Measurements from ENCODE around the gene NT5C3B. TPM values are rescaled to one million over a fixed set of nuclear protein-coding genes. Genes with fewer than 3 reads are reported as not detected.
"Not testable (repeated sequence)": the region's sequence is repeated elsewhere in the genome, so short reads cannot be mapped to it uniquely, and the experiment has no call there.

Gene NT5C3B
- total RNA-seq, 1 experiment from 2014 or later, result 118 TPM

GRCh38 chr17:41844971-41845370 is 8.9 kb upstream of the NT5C3B start:
- no peaks in the 10 kb centered on the region for H3K27me3 ChIP-seq (ENCODE audit: control insufficient read depth, insufficient read depth, low read length)
- H3K4me3 ChIP-seq (ENCODE audit: low read depth in 2 of 2, low read length in 2 of 2), result no peak overlapping the region
- DNase-seq (ENCODE audit: low read depth, low spot score) (no peak), ATAC-seq (no peak)
- in situ Hi-C loops (cut with HindIII; ENCODE audit: low pct_unique_long_range_greater_than_20kb, low sequenced_read_pairs) (no loop called here), intact Hi-C loops (cut with micrococcal nuclease; ENCODE audit: unreplicated experiment) (no loop called here)
- ChIA-PET POLR2A (no interaction called here), CTCF (no interaction called here)
- H3K9me3 ChIP-seq (ENCODE audit: control insufficient read depth, insufficient read depth, low read depth, low read length), result no peaks in the 10 kb centered on the region
- no peaks in the 10 kb centered on the region for H3K36me3 ChIP-seq (ENCODE audit: control insufficient read depth, insufficient read depth, low read length)
- no peak overlapping the region for H3K27ac ChIP-seq (ENCODE audit: low read length)
- H3K4me1 ChIP-seq (ENCODE audit: control insufficient read depth, insufficient read depth, low read length), result no peaks in the 10 kb centered on the region
- BruUV-seq (replicated peaks), result no TSS peak
- TF ChIP-seq TCF7L2 (IDR thresholded peaks at IDR 0.05; ENCODE audit: low read depth, low read length) (no peak), SIN3A (IDR thresholded peaks at IDR 0.05; ENCODE audit: borderline replicate concordance, insufficient read depth, low read depth, low read length) (no peak), POLR2AphosphoS5 (IDR thresholded peaks at IDR 0.05; ENCODE audit: low read depth, low read length) (no peak)
- TF ChIP-seq, protein P1, sequence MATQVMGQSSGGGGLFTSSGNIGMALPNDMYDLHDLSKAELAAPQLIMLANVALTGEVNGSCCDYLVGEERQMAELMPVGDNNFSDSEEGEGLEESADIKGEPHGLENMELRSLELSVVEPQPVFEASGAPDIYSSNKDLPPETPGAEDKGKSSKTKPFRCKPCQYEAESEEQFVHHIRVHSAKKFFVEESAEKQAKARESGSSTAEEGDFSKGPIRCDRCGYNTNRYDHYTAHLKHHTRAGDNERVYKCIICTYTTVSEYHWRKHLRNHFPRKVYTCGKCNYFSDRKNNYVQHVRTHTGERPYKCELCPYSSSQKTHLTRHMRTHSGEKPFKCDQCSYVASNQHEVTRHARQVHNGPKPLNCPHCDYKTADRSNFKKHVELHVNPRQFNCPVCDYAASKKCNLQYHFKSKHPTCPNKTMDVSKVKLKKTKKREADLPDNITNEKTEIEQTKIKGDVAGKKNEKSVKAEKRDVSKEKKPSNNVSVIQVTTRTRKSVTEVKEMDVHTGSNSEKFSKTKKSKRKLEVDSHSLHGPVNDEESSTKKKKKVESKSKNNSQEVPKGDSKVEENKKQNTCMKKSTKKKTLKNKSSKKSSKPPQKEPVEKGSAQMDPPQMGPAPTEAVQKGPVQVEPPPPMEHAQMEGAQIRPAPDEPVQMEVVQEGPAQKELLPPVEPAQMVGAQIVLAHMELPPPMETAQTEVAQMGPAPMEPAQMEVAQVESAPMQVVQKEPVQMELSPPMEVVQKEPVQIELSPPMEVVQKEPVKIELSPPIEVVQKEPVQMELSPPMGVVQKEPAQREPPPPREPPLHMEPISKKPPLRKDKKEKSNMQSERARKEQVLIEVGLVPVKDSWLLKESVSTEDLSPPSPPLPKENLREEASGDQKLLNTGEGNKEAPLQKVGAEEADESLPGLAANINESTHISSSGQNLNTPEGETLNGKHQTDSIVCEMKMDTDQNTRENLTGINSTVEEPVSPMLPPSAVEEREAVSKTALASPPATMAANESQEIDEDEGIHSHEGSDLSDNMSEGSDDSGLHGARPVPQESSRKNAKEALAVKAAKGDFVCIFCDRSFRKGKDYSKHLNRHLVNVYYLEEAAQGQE (IDR thresholded peaks at IDR 0.05; ENCODE audit: insufficient read depth in 1 of 2, low read depth in 2 of 2, low read length in 1 of 2), result no peak
- TF ChIP-seq, protein P2, sequence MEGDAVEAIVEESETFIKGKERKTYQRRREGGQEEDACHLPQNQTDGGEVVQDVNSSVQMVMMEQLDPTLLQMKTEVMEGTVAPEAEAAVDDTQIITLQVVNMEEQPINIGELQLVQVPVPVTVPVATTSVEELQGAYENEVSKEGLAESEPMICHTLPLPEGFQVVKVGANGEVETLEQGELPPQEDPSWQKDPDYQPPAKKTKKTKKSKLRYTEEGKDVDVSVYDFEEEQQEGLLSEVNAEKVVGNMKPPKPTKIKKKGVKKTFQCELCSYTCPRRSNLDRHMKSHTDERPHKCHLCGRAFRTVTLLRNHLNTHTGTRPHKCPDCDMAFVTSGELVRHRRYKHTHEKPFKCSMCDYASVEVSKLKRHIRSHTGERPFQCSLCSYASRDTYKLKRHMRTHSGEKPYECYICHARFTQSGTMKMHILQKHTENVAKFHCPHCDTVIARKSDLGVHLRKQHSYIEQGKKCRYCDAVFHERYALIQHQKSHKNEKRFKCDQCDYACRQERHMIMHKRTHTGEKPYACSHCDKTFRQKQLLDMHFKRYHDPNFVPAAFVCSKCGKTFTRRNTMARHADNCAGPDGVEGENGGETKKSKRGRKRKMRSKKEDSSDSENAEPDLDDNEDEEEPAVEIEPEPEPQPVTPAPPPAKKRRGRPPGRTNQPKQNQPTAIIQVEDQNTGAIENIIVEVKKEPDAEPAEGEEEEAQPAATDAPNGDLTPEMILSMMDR (IDR thresholded peaks at IDR 0.05), result no peak

- H3K36me3 ChIP-seq (ENCODE audit: control insufficient read depth, insufficient read depth, low read length); ATAC-seq; H3K9me3 ChIP-seq (ENCODE audit: control insufficient read depth, insufficient read depth, low read depth, low read length); H3K4me3 ChIP-seq (ENCODE audit: low read depth in 2 of 2, low read length in 2 of 2); CTCF ChIA-PET; in situ Hi-C loops (cut with HindIII; ENCODE audit: low pct_unique_long_range_greater_than_20kb, low sequenced_read_pairs); H3K4me1 ChIP-seq (ENCODE audit: control insufficient read depth, insufficient read depth, low read length); BruUV-seq (replicated peaks); intact Hi-C loops (cut with micrococcal nuclease; ENCODE audit: unreplicated experiment); H3K27ac ChIP-seq (ENCODE audit: low read length); POLR2A ChIA-PET; DNase-seq (ENCODE audit: low read depth, low spot score); H3K27me3 ChIP-seq (ENCODE audit: control insufficient read depth, insufficient read depth, low read length): not testable (repeated sequence)
Measured at GRCh38 chr17:41840781-41841180, 4.7 kb upstream of the NT5C3B start.

DNA sequence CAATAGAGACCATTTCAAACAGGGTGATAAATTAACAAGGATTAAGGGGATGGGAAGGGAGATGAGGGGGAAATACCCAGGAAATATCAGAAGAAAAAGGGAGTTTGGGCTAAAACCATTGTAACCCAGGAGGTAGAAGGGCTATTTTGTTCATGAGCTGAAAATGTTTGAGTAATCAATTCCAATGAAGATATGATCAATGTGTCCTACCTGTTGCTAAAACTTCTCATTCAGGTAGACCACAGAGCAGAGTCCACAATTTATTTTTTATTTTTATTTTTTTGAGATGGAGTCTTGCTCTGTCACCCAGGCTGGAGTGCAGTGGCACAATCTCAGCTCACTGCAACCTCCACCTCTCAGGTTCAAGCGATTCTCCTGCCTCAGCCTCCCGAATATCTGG is 3.4 kb upstream of the NT5C3B start:
- H3K36me3 ChIP-seq (ENCODE audit: control insufficient read depth, insufficient read depth, low read length); H3K27ac ChIP-seq (ENCODE audit: low read length); POLR2A ChIA-PET; H3K4me1 ChIP-seq (ENCODE audit: control insufficient read depth, insufficient read depth, low read length); intact Hi-C loops (cut with micrococcal nuclease; ENCODE audit: unreplicated experiment); H3K9me3 ChIP-seq (ENCODE audit: control insufficient read depth, insufficient read depth, low read depth, low read length); in situ Hi-C loops (cut with HindIII; ENCODE audit: low pct_unique_long_range_greater_than_20kb, low sequenced_read_pairs); ATAC-seq; BruUV-seq (replicated peaks); DNase-seq (ENCODE audit: low read depth, low spot score); H3K4me3 ChIP-seq (ENCODE audit: low read depth in 2 of 2, low read length in 2 of 2); H3K27me3 ChIP-seq (ENCODE audit: control insufficient read depth, insufficient read depth, low read length): not testable (repeated sequence)
- CTCF ChIA-PET, result interaction anchor here (0.7 kb wide), 1 partner anchor 133 kb away, joined by 3 read pairs; no protein-coding TSS in a partner anchor
